ENCODE measurements around the gene PKHD1.

PKHD1 gene

GRCh38 chr6:51777618-51778017 lies 309.8 kb downstream of the PKHD1 start:
- no peak for DNase-seq

- no peak for DNase-seq
Measured at GRCh38 chr6:51775942-51776860, 311.2 kb downstream of the PKHD1 start.

- DNase-seq = no peak
Measured at GRCh38 chr6:51768087-51768486, 319.3 kb downstream of the PKHD1 start.

DNA sequence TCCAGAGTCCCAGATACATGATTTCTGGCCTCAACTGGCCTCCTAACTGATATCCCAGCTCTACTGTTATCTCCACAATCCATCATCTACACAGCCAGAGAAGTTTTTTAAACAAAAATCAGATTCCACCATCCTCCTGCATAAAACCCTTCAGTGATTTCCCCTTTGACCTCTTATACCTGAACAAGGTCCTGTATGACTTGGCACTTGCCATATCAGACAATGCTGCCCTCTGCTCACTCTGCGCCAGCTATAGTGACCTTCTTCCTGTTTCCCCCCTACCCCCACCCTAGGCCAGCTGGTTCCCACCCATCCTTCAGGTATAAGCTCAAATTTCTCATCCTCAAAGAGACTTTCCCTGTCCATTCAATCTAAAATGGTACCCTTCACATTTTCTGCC lies 322.2 kb downstream of the PKHD1 start:
- no peak for DNase-seq

GRCh38 chr6:51753635-51754034 lies 333.8 kb downstream of the PKHD1 start:
- DNase-seq = no peak

GRCh38 chr6:51743999-51744398 lies 343.4 kb downstream of the PKHD1 start:
- no peak for DNase-seq

DNA sequence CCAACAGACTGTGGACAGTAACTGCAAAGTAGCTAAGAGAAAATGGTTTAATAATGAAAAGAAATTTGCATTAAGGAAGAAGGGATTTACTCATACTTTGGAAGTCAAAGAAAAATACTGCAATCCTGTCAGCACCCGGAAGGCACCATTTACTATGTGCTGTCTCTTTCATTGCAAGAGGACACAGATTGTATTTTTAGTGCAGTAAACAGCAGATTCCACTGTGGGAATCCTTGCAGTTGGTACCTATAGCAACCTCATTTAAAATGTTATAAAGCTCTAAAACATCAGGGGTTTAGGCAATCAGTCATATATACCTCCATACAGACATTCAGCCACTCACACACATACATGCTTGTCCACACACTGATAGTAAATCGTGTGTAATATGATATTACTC lies 346.8 kb downstream of the PKHD1 start:
- DNase-seq = no peak

DNA sequence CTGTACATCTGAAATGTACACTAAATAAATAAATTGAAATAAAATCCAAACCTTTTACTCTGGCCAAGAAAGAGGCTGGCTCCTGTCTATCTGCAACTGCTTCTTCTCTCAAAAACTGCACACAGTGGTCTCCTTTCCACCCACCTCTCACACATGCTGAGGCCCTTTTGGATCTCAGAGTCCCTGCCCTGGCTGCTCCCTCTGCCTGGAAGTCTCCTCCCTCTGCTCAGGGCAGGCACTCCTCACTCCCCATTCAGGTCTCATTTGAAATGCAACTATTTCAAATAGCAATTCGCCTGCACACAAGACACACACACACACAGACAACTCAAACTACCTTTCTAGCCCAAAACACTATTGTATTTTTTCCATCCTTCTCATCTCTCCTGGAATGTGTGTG lies 348.8 kb downstream of the PKHD1 start:
- no peak for DNase-seq

DNA sequence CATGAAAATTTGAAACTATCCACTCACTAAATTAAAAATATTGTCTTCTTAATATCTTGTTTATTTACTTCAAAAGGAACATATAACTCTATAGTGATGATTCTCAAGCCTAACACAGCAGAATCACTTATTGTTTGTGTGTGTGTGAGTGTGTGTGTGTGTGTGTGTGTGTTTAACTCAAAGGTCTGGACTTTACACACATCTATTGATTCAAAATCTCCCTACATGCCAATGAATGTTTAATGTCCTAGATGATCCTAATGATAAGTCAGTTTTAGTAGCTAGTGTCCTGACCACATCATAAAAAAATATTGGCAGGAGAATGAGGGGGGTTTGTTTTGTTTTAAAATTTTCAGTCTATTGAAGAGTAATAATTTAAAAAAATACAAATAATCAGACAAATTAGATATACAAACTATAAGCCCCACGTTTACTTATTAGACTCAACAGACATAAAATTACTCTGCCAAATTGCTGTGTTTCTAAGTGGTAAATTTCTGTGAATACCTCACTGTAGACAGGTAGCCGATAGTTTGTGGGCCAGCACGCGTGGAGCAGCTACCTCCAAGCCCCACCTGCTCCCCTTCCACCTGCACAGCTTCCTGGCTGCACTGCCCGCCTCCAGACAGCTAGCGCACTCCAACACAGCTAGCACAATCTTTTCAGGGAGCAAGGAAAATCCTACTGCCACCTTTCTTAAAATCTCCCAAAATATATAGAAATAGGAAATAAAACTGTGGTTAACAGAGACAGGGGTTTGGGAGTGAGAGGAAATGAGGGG lies 349.6 kb downstream of the PKHD1 start:
- DNase-seq = no peak

GRCh38 chr6:51725155-51725554 lies 362.3 kb downstream of the PKHD1 start:
- DNase-seq = no peak

DNA sequence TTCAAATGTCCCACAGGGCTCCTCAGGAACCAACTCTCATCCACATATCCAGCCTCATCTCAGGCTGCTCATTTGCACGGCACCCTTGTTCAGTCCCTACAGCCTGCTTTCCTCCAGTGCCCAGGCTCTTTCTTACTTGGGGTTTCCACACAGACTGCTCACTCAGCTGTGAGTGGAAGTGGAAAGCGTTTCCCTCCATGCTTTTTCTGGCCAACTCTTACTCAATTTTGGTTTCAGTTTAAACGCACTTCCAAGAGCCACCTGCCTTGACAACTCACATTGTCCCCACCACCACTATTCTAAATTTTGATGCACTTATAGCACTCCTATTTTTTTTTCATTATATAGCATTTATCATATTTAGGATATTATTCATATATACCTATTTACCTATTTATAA lies 367.1 kb downstream of the PKHD1 start:
- no peak for DNase-seq

- no peak for DNase-seq
Measured at GRCh38 chr6:51719297-51719696, 368.1 kb downstream of the PKHD1 start.

DNA sequence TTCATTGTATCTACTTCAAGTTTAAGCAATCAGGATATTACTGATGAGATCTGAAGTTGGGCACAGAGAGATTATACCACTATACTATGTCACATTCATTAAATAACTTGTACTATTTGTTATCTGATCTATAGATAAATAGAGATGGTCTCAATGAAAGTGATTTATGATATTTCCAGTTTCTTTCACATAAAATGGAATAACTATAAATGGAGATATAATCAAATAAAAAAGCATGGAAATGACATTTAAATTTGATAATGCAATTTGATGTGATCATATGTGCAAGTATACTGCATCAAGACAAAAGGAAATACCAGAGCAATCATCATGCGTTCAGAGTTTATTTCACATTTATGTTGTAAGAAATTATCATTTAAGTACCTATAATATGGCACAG lies 368.9 kb downstream of the PKHD1 start:
- no peak for DNase-seq

- no peak for DNase-seq
Measured at GRCh38 chr6:51717477-51717876, 369.9 kb downstream of the PKHD1 start.

GRCh38 chr6:51711876-51712275 lies 375.5 kb downstream of the PKHD1 start:
- DNase-seq = no peak

- no peak for DNase-seq
Measured at GRCh38 chr6:51706086-51706485, 381.3 kb downstream of the PKHD1 start.

DNA sequence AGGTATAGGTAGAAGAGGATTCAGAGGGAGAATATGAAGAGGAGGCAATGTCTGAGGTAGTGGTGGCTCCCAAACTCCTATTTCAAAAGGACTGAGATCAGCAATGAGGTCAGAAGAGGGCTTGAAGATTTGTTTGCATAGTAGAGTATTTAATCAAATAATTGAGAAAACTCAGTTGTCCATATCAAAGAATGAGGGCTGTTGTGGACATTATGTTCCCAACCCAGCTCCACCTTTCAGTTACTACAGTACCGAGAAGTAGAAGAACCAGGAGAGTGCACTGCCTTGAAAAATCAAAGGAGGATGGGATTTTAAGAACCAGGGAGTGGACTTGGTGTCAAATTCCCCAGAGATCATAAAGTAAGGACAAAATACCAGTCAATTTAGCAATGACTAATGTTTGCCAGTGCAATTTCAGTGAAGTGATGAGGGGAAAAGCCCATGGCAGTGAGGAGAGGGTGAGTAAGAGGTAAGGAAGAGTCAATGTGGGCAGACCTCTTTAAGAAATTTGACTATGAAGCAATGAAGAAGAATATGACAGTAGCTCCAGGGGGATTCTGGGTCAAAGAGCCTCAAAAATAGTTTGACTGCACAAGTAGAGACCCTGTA lies 382.4 kb downstream of the PKHD1 start:
- no peak for DNase-seq

DNA sequence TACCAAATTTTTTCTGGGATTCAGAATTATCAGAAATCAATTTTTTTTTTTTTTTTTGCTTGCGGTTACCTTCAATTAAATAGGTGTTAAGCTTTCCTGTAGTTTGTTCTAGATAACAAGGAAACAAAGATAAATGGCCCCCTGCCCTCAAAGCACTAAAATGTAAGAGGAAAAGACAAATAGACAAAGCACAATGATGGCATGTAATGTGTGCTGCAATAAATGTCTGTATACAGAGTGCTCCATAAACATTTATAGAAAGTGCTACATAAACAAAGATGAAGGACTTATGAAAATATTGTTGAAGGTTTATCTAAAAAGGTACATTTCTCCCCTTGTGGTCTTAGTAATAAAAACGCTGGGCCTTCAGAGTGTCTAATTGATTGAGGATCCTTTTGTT lies 384.6 kb downstream of the PKHD1 start:
- DNase-seq = no peak

- no peak for DNase-seq
Measured at GRCh38 chr6:51684603-51685002, 402.8 kb downstream of the PKHD1 start.

- DNase-seq = no peak
Measured at GRCh38 chr6:51684038-51684437, 403.4 kb downstream of the PKHD1 start.

DNA sequence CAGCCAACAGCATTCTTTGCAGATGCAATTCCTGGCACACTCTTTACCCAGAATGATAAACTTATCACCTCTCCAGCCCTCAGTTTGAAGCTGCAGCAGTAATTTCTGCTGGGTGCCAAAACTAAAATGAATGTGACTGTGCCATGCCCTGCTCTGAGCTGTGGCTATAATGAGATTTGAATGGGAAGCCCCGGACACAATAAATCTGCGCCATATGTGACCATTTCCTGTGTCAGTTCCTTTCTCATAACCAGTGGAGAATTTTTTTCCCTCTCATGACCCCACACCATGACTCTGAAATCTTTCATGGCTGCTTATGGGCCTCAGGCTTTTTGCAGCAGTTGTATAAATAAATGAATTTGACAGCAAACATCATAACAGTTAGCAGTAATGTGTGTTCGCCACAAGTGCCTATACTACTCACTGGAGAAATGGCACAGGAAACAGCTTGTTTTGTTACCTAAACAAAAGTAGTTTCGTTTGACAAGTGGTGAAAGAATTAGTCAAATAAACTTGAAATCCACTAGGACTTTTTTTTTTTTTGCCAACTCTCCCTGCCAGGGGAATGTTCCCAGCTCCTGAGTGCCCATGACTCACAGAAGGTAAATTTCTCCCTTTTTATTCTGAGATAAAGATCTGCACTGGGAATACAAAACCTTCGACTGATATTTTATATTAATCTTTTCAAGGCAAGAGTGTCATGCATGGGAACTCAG lies 408.4 kb downstream of the PKHD1 start:
- no peak for DNase-seq

DNA sequence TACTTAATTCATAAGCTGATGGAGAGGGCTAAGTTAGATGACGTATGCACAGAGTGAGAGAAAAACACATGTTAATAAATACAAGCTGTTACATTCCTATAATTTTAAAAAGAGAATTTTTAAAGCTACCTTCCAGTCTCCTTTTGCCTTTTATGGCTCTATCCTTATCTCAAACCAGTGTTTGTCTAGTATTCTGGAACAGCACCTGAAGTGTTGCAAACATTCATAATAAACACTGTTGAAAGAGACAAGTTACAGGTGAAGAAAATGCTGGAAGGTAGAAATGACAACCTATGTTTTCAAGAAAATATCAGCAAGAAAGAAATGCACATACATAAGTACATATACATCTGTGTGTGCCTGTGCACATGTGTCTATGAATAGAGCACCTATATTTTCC lies 409.1 kb downstream of the PKHD1 start:
- DNase-seq = no peak

- no peak for DNase-seq
Measured at GRCh38 chr6:51675922-51676275, 411.5 kb downstream of the PKHD1 start.
